PFSK-1 (cell line): ENCODE measurements around the gene MEF2D.

Experiments
- FOXP2 ChIP-seq: optimal IDR thresholded peaks from 2 replicates; pipeline ENCODE3; 2011; ENCODE audit warnings: borderline replicate concordance, control low read depth, inconsistent platforms; ENCODE audit not compliant: insufficient read depth; ENCODE audit errors: extremely low read length, extremely low read depth
- POLR2AphosphoS5 ChIP-seq: IDR thresholded peaks from 2 replicates; pipeline ENCODE4 v1.6.1; 2012; ENCODE audit warnings: low read depth, mild to moderate bottlenecking, control low read depth, low read length, moderate library complexity
- SIN3A ChIP-seq: IDR thresholded peaks from 2 replicates; pipeline ENCODE4 v1.6.1; 2012; ENCODE audit warnings: mild to moderate bottlenecking, low read length, moderate library complexity, borderline replicate concordance; ENCODE audit not compliant: insufficient read depth
- TAF1 ChIP-seq: IDR thresholded peaks from 2 replicates; pipeline ENCODE4 v1.6.1; 2012; ENCODE audit warnings: low read length, control low read depth, borderline replicate concordance; ENCODE audit not compliant: insufficient read depth
- TF ChIP-seq, protein P1 (sequence below), 2 experiments: IDR thresholded peaks; 2 replicates each; pipeline versions ENCODE4 v1.6.1 to v1.8.0; 2011 to 2012; ENCODE audit warnings: low read depth in 2 of 2, low read length in 2 of 2, control low read depth in 1 of 2, inconsistent platforms in 1 of 2, mild to moderate bottlenecking in 1 of 2, moderate library complexity in 1 of 2; ENCODE audit not compliant: insufficient read depth in 1 of 2

MEF2D gene

DNA sequence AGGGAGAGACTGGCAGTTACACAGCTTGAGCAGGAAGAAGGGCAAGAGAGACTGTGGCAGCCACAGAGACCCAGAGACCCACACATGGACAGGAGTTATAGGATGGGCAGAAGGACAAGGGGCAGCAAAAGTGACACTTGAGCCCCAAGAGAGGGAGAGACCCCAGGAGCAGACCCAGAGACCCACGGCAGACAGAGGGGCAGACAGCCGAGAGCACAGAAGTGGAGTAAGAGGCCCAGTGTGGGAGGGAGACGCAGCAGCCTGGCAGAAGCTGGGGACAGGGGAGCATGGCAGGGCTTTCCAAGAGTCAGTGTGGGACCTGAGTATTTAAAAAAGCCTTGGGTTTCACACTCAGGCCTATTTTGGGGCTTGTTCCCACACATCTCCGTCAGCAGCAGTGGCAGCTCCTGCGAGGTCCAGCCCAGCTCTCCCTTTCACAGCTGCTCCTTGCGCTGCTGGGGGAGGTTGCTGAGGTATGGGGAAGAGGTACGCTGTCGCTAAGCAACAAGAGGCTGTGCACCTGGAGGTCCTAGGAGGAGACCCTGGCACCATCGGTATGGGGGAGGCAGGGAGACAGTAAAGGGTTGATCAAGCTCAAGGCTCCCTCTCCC lies 9.0 kb upstream of the MEF2D start:
- no peak for TF ChIP-seq TAF1
- no peak for TF ChIP-seq FOXP2
- no peak for TF ChIP-seq POLR2AphosphoS5
- TF ChIP-seq SIN3A: no peak
- TF ChIP-seq, protein P1, sequence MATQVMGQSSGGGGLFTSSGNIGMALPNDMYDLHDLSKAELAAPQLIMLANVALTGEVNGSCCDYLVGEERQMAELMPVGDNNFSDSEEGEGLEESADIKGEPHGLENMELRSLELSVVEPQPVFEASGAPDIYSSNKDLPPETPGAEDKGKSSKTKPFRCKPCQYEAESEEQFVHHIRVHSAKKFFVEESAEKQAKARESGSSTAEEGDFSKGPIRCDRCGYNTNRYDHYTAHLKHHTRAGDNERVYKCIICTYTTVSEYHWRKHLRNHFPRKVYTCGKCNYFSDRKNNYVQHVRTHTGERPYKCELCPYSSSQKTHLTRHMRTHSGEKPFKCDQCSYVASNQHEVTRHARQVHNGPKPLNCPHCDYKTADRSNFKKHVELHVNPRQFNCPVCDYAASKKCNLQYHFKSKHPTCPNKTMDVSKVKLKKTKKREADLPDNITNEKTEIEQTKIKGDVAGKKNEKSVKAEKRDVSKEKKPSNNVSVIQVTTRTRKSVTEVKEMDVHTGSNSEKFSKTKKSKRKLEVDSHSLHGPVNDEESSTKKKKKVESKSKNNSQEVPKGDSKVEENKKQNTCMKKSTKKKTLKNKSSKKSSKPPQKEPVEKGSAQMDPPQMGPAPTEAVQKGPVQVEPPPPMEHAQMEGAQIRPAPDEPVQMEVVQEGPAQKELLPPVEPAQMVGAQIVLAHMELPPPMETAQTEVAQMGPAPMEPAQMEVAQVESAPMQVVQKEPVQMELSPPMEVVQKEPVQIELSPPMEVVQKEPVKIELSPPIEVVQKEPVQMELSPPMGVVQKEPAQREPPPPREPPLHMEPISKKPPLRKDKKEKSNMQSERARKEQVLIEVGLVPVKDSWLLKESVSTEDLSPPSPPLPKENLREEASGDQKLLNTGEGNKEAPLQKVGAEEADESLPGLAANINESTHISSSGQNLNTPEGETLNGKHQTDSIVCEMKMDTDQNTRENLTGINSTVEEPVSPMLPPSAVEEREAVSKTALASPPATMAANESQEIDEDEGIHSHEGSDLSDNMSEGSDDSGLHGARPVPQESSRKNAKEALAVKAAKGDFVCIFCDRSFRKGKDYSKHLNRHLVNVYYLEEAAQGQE (IDR thresholded peaks at IDR 0.05; ENCODE audit: insufficient read depth in 1 of 2, low read depth in 2 of 2, low read length in 2 of 2): no peak

DNA sequence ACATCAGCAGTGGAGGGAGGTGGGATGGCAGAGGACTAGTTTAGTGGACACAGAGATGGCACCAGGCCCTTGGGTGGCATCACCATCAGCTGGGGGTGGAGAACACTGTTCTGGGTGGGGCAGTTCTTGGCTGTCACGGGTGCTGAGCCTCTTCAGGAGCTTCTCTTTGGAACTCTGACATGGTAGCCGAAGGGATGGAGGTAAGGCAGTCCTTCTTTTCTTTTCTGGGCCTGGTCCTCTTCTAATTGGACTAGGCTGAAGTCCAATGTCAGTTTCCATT lies 8.3 kb upstream of the MEF2D start:
- TF ChIP-seq, protein P1 (IDR thresholded peaks at IDR 0.05; ENCODE audit: insufficient read depth in 1 of 2, low read depth in 2 of 2, low read length in 2 of 2): no peak
- no peak for TF ChIP-seq POLR2AphosphoS5
- no peak for TF ChIP-seq FOXP2
- no peak for TF ChIP-seq TAF1
- no peak for TF ChIP-seq SIN3A

DNA sequence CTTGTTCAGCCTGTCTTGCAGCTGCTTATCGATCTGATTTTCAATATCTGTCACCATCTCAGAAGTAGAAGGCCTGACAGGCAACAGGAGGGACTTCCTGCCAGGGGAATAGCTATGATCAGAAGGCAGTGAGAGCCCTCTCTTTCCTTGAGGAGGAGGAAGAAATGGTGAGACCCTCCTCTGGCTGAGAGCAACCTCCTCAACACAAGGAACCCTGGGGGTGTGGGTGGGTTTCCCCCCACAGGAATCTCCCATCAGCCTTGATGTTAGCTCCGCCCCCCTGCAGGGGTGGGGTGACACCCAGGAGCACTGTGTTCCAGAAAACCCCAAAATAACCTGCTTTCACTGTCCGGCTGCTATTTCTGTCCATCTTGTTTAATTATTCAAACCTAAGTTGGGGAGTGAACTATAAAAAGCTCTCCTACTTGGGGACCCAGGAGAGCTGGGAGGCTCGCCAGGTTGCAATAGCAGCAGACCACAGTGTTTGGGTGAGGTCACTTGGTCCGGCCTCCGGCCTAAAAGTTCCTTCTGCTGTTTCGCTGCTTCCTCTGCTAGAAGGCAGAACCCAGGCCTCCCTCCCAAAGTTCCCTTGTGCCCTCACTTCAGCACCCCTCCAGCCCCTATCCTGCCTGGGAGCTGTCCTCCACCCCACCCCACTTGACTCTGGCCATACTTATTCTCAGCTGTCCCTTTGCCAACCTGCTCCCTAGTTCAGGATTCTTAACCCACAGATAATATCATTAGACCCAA lies 7.8 kb upstream of the MEF2D start:
- TF ChIP-seq FOXP2 (no peak), POLR2AphosphoS5 (no peak), SIN3A (no peak), TAF1 (no peak)
- TF ChIP-seq, protein P1 (IDR thresholded peaks at IDR 0.05; ENCODE audit: insufficient read depth in 1 of 2, low read depth in 2 of 2, low read length in 2 of 2): no peak

DNA sequence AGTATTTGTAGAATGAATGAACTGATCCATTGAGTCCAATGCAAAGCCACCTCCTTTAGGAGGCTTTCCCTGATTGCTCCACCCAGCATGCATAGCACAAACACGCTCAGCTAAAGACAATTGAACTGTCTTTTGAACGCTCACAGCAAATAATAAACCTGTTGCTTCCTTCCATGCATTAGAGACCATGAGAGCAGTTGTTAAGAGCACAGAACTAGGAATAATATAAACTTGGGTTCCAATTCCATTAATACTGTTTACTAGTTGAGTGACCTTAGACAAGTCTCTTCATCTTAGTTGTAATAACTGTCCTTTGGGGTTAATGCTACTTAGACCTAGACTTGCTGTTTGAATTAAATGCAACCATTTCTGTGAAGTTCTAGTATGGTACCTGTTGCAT lies 5.9 kb upstream of the MEF2D start:
- TF ChIP-seq, protein P1 (IDR thresholded peaks at IDR 0.05; ENCODE audit: insufficient read depth in 1 of 2, low read depth in 2 of 2, low read length in 2 of 2): no peak
- no peak for TF ChIP-seq POLR2AphosphoS5
- TF ChIP-seq TAF1: no peak
- no peak for TF ChIP-seq SIN3A
- TF ChIP-seq FOXP2: no peak
